ENCODE results near the gene PLD3.

Gene PLD3

DNA sequence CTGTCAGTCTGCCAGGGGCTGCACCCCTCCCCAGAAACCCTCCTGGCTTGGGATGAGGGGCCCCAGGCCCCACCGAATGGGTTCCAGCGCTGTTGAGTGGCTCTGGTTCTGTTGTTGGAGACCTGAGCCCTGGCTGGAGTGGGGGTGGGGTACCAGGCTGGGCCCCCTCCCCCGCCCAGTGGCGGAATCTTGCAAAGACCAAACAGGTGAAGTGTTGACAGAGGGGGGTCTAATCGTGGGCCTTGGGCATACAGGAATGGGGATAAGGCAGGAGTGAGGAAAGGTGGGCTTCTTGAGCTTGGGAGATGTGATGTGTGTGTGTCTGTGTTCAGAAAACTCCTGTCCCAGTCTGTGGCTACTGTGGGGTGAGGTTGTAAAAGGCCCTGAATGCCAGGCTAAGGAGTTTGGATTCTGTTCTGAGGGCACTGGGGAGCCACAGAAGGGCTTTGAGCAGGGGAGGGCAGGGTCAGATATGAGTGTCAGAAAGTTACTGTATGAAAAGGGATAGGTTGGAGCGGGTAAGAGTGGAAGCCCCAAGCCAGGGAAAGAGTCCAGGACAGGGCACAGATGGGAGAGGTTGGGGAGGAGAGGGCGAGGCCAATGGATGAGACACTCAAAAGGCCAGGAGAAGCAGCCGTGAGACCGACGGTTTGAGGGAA lies 41.7 kb downstream of the PLD3 start, which contains the start of gene HIPK4:
TSS of gene HIPK4 (minus strand) at position 98 of the 659 bp plus-strand sequence. CDS start 279 bp downstream, outside the sequence.
- in situ Hi-C loops (cut with MboI; ENCODE audit: low sequenced_read_pairs, unreplicated experiment), result no loop called here
- DNase-seq (ENCODE audit: low spot score), result no peak
- TF ChIP-seq, protein P1, sequence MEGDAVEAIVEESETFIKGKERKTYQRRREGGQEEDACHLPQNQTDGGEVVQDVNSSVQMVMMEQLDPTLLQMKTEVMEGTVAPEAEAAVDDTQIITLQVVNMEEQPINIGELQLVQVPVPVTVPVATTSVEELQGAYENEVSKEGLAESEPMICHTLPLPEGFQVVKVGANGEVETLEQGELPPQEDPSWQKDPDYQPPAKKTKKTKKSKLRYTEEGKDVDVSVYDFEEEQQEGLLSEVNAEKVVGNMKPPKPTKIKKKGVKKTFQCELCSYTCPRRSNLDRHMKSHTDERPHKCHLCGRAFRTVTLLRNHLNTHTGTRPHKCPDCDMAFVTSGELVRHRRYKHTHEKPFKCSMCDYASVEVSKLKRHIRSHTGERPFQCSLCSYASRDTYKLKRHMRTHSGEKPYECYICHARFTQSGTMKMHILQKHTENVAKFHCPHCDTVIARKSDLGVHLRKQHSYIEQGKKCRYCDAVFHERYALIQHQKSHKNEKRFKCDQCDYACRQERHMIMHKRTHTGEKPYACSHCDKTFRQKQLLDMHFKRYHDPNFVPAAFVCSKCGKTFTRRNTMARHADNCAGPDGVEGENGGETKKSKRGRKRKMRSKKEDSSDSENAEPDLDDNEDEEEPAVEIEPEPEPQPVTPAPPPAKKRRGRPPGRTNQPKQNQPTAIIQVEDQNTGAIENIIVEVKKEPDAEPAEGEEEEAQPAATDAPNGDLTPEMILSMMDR (IDR thresholded peaks at IDR 0.05; ENCODE audit: borderline replicate concordance, control extremely low read depth, extremely low read depth, insufficient read depth, missing control alignments), result no peak

DNA sequence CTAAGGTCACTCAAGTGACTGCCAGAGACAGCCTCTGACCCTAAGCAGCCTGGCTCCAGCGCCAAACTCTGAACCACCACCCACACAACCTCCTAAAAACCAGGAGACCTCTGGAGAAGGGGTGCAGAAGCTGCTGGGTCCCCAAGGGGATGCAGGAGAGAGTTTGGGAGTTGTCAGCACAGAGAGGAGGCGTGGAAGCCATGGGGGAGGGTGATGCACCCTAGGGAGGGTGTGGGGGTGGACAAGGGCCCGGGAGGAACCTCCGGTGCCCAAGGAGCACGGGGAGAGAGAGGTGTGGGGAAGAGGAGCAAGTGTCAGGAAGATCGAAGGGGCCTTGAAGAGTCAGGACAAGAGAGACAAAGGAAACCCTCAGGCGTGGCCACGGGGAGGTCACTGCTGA lies 43.6 kb downstream of the PLD3 start:
- TF ChIP-seq, protein P1 (IDR thresholded peaks at IDR 0.05; ENCODE audit: borderline replicate concordance, control extremely low read depth, extremely low read depth, insufficient read depth, missing control alignments), result no peak
- no peak for DNase-seq (ENCODE audit: low spot score)
- in situ Hi-C loops (cut with MboI; ENCODE audit: low sequenced_read_pairs, unreplicated experiment), result no loop called here

DNA sequence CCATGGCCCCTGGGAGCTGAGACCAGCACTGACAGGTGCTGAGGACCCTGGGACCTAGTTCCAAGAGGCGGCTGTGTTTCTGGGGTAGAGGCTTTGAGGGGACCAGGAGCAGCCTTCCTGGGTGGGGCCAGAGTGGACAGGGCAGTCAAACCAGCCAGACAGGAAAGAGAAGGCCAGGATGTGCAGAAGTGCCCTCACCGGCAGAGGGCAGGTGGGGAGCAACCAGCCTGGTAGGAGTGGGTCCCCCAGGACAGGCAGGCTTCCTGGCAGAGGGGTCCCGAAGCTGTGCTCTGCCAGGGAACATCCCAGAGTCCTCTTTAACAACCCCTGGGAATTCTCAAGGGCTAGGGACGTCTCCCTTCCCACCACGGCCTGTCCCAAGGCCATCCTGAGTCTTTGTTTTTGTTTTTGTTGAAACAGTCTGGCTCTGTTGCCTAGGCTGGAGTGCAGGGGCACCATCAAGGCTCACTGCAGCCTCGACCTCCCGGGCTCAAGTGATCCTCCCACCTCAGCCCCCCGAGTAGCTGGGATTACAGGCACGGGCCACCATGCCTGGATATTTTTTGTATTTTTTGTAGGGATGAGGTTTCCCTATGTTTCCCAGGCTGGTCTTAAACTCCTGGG lies 44.5 kb downstream of the PLD3 start:
- DNase-seq (ENCODE audit: low spot score), result no peak
- TF ChIP-seq, protein P1 (IDR thresholded peaks at IDR 0.05; ENCODE audit: borderline replicate concordance, control extremely low read depth, extremely low read depth, insufficient read depth, missing control alignments), result peak; percentile 20
- in situ Hi-C loops (cut with MboI; ENCODE audit: low sequenced_read_pairs, unreplicated experiment), result no loop called here

DNA sequence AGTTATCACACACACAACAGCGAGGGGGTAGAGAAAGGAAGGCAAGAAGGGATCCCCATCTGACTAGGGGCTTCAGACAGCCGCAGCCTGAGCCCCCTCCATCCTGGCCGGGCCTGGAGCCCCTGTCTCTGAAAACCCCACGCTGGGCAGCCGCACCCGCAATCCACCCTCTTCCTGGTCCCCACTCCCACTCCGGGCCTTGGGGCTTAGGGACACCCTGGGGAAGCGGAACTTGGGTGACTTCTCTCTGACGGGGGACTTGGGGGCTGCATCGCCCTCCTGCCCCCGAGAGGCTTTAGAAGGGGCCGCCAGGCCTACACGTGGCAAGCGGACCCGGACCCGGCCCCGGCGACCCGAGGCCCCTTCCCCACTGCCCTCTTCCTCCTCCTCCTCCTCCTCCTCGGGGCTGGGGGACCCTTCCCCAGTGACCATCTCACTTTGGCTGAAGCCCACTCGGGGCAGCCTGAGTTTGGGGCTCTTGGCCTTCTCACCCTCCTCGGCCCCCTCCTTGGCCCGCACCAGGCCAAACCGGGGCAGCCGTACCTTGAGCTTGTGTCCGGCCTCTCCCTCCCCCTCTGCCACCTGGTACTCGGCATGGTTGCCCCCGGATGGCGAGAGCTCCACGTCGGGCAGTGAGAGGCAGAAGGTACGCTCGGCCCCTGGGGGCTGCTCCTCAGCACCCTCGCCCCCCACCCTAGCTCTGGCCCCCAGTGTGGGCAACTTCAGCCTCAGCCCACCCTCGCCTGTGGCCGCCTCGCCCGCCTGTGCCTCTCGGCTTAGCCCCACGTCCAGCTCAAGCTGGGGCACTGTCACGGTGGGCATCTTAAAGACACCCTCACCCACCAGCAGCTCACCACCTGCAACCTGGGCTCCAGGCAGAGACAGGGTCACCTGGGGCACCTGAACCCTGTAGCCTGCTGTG lies 45.7 kb downstream of the PLD3 start:
- in situ Hi-C loops (cut with MboI; ENCODE audit: low sequenced_read_pairs, unreplicated experiment), result no loop called here
- no peak for DNase-seq (ENCODE audit: low spot score)
- TF ChIP-seq, protein P1 (IDR thresholded peaks at IDR 0.05; ENCODE audit: borderline replicate concordance, control extremely low read depth, extremely low read depth, insufficient read depth, missing control alignments), result no peak

DNA sequence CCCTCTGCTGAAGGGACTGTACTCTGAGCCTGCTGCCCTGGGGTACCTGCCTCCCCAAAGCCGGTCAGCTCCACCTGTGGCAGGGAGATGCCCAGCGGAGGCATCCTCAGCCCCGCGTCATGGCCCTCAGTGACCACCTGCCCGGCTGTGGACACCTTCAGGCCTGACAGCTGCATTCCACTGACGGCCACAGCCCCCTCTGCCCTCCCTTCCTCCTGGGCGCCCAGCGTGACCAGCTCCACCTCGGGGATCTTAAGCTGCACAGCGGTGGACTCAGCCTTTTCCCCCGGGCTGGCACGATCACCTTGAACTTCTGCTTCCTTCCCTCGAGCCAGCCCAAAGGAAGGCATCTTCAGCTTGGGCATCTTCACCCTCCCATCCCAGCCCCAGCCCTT lies 46.3 kb downstream of the PLD3 start:
- DNase-seq (ENCODE audit: low spot score), result no peak
- in situ Hi-C loops (cut with MboI; ENCODE audit: low sequenced_read_pairs, unreplicated experiment), result no loop called here
- TF ChIP-seq, protein P1 (IDR thresholded peaks at IDR 0.05; ENCODE audit: borderline replicate concordance, control extremely low read depth, extremely low read depth, insufficient read depth, missing control alignments), result no peak

DNA sequence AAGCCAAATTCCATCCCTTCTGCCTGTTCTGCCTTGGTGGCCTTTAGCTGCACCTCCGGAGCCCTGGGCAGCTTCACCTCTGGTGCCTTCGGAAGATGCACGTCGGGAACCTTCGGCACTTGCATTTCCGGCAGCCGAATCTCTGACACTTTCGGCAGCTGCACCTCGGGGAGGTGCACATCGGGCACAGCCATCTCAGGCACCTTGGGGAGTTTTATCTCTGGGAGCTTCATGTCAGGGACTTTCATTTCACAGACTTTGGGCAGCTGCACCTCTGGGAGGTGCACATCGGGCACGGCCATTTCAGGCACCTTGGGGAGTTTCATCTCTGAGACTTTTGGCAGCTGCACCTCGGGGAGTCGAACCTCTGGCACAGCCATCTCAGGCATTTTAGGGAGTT lies 47.5 kb downstream of the PLD3 start:
- TF ChIP-seq, protein P1 (IDR thresholded peaks at IDR 0.05; ENCODE audit: borderline replicate concordance, control extremely low read depth, extremely low read depth, insufficient read depth, missing control alignments), result no peak
- DNase-seq (ENCODE audit: low spot score), result no peak
- in situ Hi-C loops (cut with MboI; ENCODE audit: low sequenced_read_pairs, unreplicated experiment), result no loop called here
